Body of pancreas (tissue), 4 donors: ENCODE results near the gene CLDN7. TPM values are rescaled to one million over a fixed set of nuclear protein-coding genes. Genes with fewer than 3 reads are reported as not detected.

Source experiments
- ATAC-seq: fragments of 150-250 bp; one replicate; pipeline ENCODE4 v1.9.1; 2016
- DNase-seq, 4 donors: peaks; one replicate each; pipeline ENCODE4 v3.0.0-alpha.2; 2019
- H3K27ac ChIP-seq, 4 donors: fragments of 200-600 bp; sonication (generic); 1 replicate in 3 of 4; 2 replicates in 1 of 4; pipeline versions ENCODE4 v1.5.1 to v1.6.1; 2016 to 2019; ENCODE audit warnings: mild to moderate bottlenecking in 1 of 4, mixed read lengths in 1 of 4, moderate library complexity in 1 of 4
- H3K27me3 ChIP-seq, 2 donors: fragments of 200-600 bp; sonication (generic); one replicate each; pipeline ENCODE4 v1.6.0; 2016; ENCODE audit warnings: mild to moderate bottlenecking in 1 of 2
- H3K36me3 ChIP-seq, 2 donors: fragments of 200-600 bp; sonication (generic); replicated peaks in 1 of 2; 2 replicates each; pipeline ENCODE4 v1.5.1; 2016; ENCODE audit warnings: low read depth in 2 of 2; ENCODE audit not compliant: insufficient read depth in 1 of 2
- H3K4me1 ChIP-seq: fragments of 200-600 bp; sonication (generic); one replicate; pipeline ENCODE4 v1.6.0; 2016
- H3K4me3 ChIP-seq, 2 donors: fragments of 200-600 bp; sonication (generic); 1 replicate in 1 of 2; 2 replicates in 1 of 2; pipeline ENCODE4 v1.5.1; 2016 to 2019
- H3K9me3 ChIP-seq, 3 donors: fragments of 200-600 bp; sonication (generic); 1 replicate in 2 of 3; 2 replicates in 1 of 3; pipeline ENCODE4 v1.5.1; 2016
- POLR2A ChIP-seq, 3 donors: fragments of 450-650 bp; IDR thresholded peaks; one replicate each; pipeline ENCODE4 v1.6.1; 2016; ENCODE audit warnings: antibody characterized with exemption in 3 of 3, mild to moderate bottlenecking in 2 of 3
- WGBS, 2 donors: methylation state at CpG; one replicate each; pipeline ENCODE4 v1.1.5; 2017; 5-methylcytosine and 5-hydroxymethylcytosine counted together
- intact Hi-C: fragments of 100-400 bp; cut with DNase I; formaldehyde crosslinking; loops from one replicate; pipeline ENCODE4 v1.15.1; 2023
- total RNA-seq, 2 donors: library from RNA; depleted of rRNA; stranded (reverse); fragments of >200 nt; gene quantifications; one replicate each; pipeline ENCODE4 v1.1.0, GENCODE V29; 2016
- TF ChIP-seq, protein P1 (sequence below), 7 experiments: fragments of 450-650 bp in 4 of 7; fragments of 200-600 bp in 3 of 7; sonication (generic) in 3 of 7; IDR thresholded peaks; one replicate each; pipeline ENCODE4 v1.5.1; 2016 to 2019; ENCODE audit warnings: antibody characterized with exemption in 7 of 7

CLDN7 gene
- total RNA-seq, 2 donors from 2014 or later, result 72.9 to 92.3 TPM

DNA sequence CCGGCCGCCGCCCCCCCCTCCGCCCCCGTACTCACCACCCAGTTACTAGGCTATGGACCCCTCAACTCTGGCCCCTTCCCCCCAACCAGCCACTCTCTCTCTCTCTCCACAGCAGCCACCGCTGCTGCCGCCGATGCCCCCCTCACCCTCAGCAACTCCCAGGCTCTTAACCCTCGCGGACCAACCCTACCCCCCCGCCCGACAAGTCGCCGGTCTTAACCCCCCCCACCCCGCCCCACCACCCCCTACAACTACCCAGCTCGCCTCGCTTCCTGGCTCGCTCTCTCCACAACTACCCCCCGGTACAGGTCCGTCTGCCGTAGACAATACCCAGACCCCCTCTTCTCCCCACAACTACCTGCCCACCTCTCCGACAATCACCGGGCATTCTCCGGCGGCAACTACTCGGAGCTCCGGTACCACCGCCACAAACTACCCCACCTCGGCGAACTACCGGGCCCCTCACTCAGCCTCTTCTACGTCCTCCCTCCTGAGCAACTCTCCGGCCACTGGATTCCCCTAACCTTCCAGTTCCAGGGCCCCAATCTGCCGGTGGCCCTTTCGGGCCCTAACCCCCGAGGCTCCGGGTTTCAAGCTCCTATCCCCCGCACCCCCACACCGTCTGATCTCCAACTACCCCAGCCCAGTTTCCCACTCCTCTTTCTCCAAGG lies 23.7 kb downstream of the CLDN7 start:
- no peaks in the 10 kb centered on the region for H3K9me3 ChIP-seq
- peaks cover 0 to 2% of the 10 kb centered on the region in 2 donors for H3K36me3 ChIP-seq
- 0 to 1% methylated on average over 28 to 31 of the region's 39 CpGs for WGBS, 2 donors
- H3K27ac ChIP-seq, result peak overlapping the region; percentile 78 to 93 (median 87)
- DNase-seq, result peak in 2 of 4 donors; percentile 36 to 44
- no peak for TF ChIP-seq POLR2A (IDR thresholded peaks at IDR 0.05)
- TF ChIP-seq, protein P1, sequence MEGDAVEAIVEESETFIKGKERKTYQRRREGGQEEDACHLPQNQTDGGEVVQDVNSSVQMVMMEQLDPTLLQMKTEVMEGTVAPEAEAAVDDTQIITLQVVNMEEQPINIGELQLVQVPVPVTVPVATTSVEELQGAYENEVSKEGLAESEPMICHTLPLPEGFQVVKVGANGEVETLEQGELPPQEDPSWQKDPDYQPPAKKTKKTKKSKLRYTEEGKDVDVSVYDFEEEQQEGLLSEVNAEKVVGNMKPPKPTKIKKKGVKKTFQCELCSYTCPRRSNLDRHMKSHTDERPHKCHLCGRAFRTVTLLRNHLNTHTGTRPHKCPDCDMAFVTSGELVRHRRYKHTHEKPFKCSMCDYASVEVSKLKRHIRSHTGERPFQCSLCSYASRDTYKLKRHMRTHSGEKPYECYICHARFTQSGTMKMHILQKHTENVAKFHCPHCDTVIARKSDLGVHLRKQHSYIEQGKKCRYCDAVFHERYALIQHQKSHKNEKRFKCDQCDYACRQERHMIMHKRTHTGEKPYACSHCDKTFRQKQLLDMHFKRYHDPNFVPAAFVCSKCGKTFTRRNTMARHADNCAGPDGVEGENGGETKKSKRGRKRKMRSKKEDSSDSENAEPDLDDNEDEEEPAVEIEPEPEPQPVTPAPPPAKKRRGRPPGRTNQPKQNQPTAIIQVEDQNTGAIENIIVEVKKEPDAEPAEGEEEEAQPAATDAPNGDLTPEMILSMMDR (IDR thresholded peaks at IDR 0.05), result no peak
- no peak for ATAC-seq
- H3K4me3 ChIP-seq, result peak overlapping the region; percentile 85 to 90
- H3K4me1 ChIP-seq, result peaks cover 56% of the 10 kb centered on the region
- no peaks in the 10 kb centered on the region for H3K27me3 ChIP-seq
- intact Hi-C loops, result no loop called here

DNA sequence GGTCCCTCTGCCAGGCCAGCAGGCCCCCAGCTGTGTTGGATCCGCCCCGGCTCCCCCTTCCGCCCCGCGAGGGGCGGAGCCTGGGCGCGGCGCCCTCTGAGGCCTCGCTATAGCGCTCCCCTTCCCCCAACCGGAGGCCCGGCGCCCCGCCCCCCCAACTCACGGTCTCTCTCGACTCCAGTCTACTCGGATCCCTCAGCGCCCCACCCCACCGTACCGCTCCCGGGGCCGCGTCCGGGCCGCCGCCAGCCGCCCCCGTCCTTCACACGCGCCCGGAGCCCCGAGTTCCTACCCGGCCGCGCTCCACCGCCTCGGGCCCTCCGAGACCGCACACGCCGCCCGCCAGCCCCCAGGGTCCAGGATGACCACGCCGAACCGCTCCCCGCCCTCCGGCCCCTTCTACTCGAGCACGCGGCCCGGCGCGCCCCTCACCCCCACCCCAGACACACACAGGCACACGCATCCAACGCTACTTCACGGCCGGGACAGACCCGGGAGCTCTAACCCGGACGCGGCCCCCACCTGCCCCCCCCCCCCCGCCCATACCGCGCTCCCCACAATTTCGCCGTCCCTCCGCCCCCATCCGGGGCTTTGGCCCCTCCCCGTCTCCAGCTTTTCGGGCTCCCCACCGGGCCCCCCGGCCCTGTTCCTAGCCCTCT lies 24.4 kb downstream of the CLDN7 start:
- peaks cover 59% of the 10 kb centered on the region for H3K4me1 ChIP-seq
- no peak for ATAC-seq

DNA sequence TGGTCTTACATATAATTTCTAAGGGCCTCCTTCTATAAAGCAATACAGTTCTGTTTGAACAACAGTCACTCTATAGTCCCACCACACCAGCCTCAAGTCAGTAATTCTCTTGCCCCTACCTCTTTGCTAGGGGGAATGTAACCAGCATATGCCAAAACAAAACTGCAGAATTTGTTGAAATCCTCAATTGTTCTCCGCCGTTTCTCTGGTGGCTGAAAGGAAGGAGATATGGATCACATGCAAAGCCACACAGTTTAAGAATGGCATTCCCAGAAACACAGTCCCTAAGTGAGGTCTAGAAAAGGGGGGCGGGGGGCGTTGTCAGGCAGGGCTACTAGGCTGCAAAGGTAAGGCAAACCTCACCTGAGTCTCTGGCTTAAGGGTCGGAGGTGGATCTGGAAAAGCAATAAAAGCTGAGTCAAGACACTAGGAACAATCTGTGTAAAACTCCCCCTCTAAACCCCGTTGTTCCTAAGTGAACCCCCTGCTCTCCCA lies 25.0 kb downstream of the CLDN7 start:
- Histone ChIP-seq H3K27ac (peak overlapping the region; percentile 78 to 93 (median 87)), H3K9me3 (no peaks in the 10 kb centered on the region), H3K4me3 (no peak overlapping the region), H3K36me3 (peaks cover 0 to 2% of the 10 kb centered on the region in 2 donors), H3K27me3 (no peaks in the 10 kb centered on the region), H3K4me1 (peaks cover 65% of the 10 kb centered on the region)
- ATAC-seq, result no peak
- intact Hi-C loops, result no loop called here
- no peak for DNase-seq
- TF ChIP-seq, protein P1 (IDR thresholded peaks at IDR 0.05), result no peak
- peak in 2 of 3 donors; percentile 17 to 34 for TF ChIP-seq POLR2A (IDR thresholded peaks at IDR 0.05)
- 15 to 20% methylated on average over 6 of the region's 6 CpGs for WGBS, 2 donors

More for the DNA sequence above, 24.4 kb downstream of the CLDN7 start:
- H3K27me3 ChIP-seq, result no peaks in the 10 kb centered on the region
- H3K27ac ChIP-seq, result peak overlapping the region; percentile 78 to 93 (median 87)
- no peak for TF ChIP-seq POLR2A (IDR thresholded peaks at IDR 0.05)
- peaks cover 0 to 2% of the 10 kb centered on the region in 2 donors for H3K36me3 ChIP-seq
- intact Hi-C loops, result no loop called here
- peak overlapping the region; percentile 85 to 90 for H3K4me3 ChIP-seq
- 0 to 1% methylated on average over 20 to 42 of the region's 73 CpGs for WGBS, 2 donors
- peak; percentile 76 to 86 (median 82) for DNase-seq
- no peaks in the 10 kb centered on the region for H3K9me3 ChIP-seq

DNA sequence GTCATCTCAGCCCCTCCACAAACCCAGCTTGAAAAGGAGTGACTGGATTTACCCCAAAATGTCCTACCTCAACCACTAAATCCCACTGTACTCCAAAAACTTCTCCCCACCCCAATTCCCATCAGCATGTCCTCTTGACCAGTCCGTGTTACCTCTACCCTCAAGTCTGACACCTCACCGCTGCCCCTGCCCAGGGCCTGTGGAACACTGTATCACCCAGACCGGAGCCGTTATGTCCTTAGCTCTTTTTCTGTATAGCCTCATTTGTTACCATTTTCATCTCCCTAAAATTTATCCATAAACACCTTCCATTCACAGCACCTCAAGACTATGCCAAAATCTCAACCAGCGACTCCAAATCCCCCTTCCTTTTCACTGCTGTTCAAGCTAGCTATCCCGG lies 25.5 kb downstream of the CLDN7 start:
- no peak overlapping the region for H3K4me3 ChIP-seq
- H3K27ac ChIP-seq, result peak overlapping the region; percentile 78 to 93 (median 87)
- H3K36me3 ChIP-seq, result peaks cover 0 to 2% of the 10 kb centered on the region in 2 donors
- 78 to 82% methylated on average over 6 of the region's 6 CpGs for WGBS, 2 donors
- no peak for DNase-seq
- no peaks in the 10 kb centered on the region for H3K9me3 ChIP-seq
- intact Hi-C loops, result no loop called here
- H3K27me3 ChIP-seq, result no peaks in the 10 kb centered on the region
- H3K4me1 ChIP-seq, result peaks cover 70% of the 10 kb centered on the region
- no peak for ATAC-seq
- TF ChIP-seq POLR2A (IDR thresholded peaks at IDR 0.05), result no peak
- TF ChIP-seq, protein P1 (IDR thresholded peaks at IDR 0.05), result no peak
